HL-60 (cell line): ENCODE data around the gene PRDM16.

Experiments used
- DNase-seq, 2 experiments: peaks; one replicate each; pipeline ENCODE4 v3.0.0-alpha.2; 2010 to 2020; ENCODE audit warnings: low read depth in 1 of 2, low spot score in 1 of 2
- H3K27ac ChIP-seq: fragments of 250-450 bp; sonication (Bioruptor Pico); replicated peaks from 2 replicates; pipeline ENCODE4 v1.5.1; 2020; ENCODE audit warnings: mild to moderate bottlenecking, moderate library complexity
- H3K27me3 ChIP-seq: fragments of 250-450 bp; sonication (Bioruptor Pico); 2 replicates; pipeline ENCODE4 v1.5.1; 2021; ENCODE audit warnings: mild to moderate bottlenecking, moderate library complexity; ENCODE audit not compliant: insufficient read depth, poor library complexity, severe bottlenecking
- H3K4me3 ChIP-seq: replicated peaks from 2 replicates; pipeline ENCODE4 v1.5.1; 2011; ENCODE audit warnings: mild to moderate bottlenecking, control low read depth, low read length; ENCODE audit not compliant: insufficient read depth
- GABPA ChIP-seq: IDR thresholded peaks from 2 replicates; pipeline ENCODE4 v1.6.1; 2012; ENCODE audit warnings: low read depth
- POLR2AphosphoS5 ChIP-seq: IDR thresholded peaks from 2 replicates; pipeline ENCODE4 v1.6.1; 2012; ENCODE audit warnings: low read depth
- REST ChIP-seq: IDR thresholded peaks from 2 replicates; pipeline ENCODE4 v1.6.1; 2012; ENCODE audit warnings: low read depth; ENCODE audit not compliant: insufficient replicate concordance
- SPI1 ChIP-seq: IDR thresholded peaks from 2 replicates; pipeline ENCODE4 v1.6.1; 2012; ENCODE audit warnings: low read depth, mild to moderate bottlenecking, borderline replicate concordance
- TF ChIP-seq, protein P1 (sequence below): IDR thresholded peaks from one replicate; pipeline ENCODE4 v1.5.1; 2011; ENCODE audit warnings: low read length, control low read depth, inconsistent platforms; ENCODE audit not compliant: insufficient read depth

PRDM16 gene

DNA sequence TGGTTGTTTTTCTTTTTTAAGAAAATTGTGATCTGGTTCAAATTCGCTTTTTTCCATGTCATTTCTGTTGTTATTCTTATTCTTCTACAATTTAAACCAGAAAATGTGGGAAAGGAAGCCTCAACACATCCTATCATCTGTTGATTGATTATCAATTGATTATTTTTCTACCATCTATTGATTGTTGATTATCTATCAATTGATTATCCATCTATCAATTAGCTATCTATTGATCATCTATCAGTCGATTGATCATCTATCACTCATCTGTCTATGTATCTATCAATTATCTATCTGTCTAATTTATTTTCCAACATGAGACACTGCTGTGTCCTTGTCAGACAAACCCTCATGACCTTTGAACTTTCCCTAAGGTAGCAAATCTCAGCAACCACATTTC, 249.3 kb downstream of the PRDM16 start:
- peaks cover 2% of the 10 kb centered on the region for H3K27me3 ChIP-seq
- TF ChIP-seq REST, result no peak
- no peak for TF ChIP-seq SPI1
- TF ChIP-seq, protein P1, sequence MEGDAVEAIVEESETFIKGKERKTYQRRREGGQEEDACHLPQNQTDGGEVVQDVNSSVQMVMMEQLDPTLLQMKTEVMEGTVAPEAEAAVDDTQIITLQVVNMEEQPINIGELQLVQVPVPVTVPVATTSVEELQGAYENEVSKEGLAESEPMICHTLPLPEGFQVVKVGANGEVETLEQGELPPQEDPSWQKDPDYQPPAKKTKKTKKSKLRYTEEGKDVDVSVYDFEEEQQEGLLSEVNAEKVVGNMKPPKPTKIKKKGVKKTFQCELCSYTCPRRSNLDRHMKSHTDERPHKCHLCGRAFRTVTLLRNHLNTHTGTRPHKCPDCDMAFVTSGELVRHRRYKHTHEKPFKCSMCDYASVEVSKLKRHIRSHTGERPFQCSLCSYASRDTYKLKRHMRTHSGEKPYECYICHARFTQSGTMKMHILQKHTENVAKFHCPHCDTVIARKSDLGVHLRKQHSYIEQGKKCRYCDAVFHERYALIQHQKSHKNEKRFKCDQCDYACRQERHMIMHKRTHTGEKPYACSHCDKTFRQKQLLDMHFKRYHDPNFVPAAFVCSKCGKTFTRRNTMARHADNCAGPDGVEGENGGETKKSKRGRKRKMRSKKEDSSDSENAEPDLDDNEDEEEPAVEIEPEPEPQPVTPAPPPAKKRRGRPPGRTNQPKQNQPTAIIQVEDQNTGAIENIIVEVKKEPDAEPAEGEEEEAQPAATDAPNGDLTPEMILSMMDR, result no peak
- no peak for TF ChIP-seq POLR2AphosphoS5
- no peak for TF ChIP-seq GABPA

DNA sequence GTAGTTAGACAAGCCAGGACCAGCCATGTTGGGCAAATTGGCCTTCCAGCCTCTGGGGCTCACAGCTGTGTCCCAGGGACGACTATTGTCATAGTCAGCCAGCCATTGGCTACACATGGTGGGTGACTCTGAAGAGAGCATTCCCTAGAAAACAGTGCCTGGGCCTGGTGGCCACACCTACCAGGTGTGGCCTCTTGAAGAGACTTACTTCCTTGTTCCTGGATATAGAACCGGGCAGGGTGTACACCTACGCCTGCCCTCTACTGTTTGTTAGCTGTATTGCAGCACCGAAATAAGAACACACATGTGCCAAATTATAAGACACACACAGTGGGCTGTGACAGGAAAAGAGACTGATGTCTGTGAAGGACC, 250.9 kb downstream of the PRDM16 start:
- TF ChIP-seq, protein P1, result peak; percentile 77
- no peak for TF ChIP-seq REST
- Histone ChIP-seq H3K27me3 (peaks cover 2% of the 10 kb centered on the region), H3K4me3 (no peak overlapping the region), H3K27ac (no peak overlapping the region)
- peak; percentile 39 to 58 for DNase-seq

More for the DNA sequence above, 249.3 kb downstream of the PRDM16 start:
- H3K4me3 ChIP-seq, result no peak overlapping the region
- H3K27ac ChIP-seq, result no peak overlapping the region
- no peak for DNase-seq

DNA sequence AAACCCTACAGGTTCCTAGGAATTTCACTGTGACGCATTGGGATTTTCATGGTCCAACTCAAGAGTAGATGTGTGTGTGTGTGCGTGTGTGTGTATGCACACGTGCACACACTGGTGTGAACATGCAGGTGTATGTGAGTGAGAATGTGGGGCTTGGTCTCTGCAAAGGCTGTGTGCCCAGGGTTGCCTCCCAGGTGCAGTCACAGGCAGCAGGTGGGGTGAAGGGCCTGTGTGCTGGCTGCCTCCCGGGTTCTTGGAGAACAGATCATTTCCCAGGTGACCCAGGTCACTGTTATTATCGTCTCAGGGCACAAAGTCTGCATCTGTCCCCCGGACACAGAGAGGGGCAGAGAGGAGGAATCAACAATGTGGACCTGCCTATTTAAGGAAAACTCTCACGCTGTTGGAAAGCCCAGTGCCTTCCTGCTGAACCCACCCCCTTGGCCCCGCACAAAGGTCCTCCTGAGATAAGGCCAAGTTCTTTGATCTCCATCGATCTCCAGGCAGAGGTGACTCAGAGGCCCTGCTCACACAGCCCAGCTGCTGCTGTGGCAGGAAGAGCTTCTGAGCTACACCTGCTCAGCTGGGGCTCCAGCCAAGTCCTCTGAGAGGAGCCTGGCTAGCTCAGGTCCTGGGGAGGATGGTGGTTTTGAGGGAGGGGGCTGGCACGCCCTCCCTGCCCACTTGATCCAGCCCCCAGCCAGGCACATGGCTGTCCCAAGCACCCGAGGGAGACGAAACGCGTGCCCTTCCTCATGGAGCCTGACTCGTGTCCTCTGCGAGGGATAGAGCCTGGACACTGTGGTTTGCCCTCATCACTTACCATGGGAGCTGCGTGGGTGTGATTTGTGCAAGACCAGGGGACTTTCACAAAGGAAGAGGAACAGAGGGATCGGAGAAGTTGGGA, 251.5 kb downstream of the PRDM16 start:
- no peak overlapping the region for H3K27ac ChIP-seq
- no peak for DNase-seq

More for the DNA sequence above, 251.5 kb downstream of the PRDM16 start:
- Histone ChIP-seq H3K27me3 (peaks cover 2% of the 10 kb centered on the region), H3K4me3 (no peak overlapping the region)
- TF ChIP-seq GABPA (no peak), REST (no peak), SPI1 (no peak), POLR2AphosphoS5 (no peak)
- TF ChIP-seq, protein P1, result no peak
